Endometrial microvascular endothelial cells (primary cell): ENCODE measurements around the gene MKLN1. TPM values are rescaled to one million over a fixed set of nuclear protein-coding genes. Genes with fewer than 3 reads are reported as not detected.
"Not testable (repeated sequence)": the region's sequence is repeated elsewhere in the genome, so short reads cannot be mapped to it uniquely, and the experiment has no call there.

Source experiments
- in situ Hi-C: cut with HindIII; loops from 2 replicates; pipeline ENCODE4 v1.10.0; 2017; ENCODE audit warnings: low sequenced_read_pairs, low pct_unique_long_range_greater_than_20kb; ENCODE audit errors: inconsistent ontology term
- total RNA-seq: library from RNA; depleted of rRNA; stranded (reverse); fragments of >200 nt; gene quantifications from one replicate; pipeline ENCODE4 v1.2.3, GENCODE V29; 2015; ENCODE audit errors: inconsistent ontology term

Gene MKLN1
- total RNA-seq, 1 donor from 2014 or later = 30.8 TPM

DNA sequence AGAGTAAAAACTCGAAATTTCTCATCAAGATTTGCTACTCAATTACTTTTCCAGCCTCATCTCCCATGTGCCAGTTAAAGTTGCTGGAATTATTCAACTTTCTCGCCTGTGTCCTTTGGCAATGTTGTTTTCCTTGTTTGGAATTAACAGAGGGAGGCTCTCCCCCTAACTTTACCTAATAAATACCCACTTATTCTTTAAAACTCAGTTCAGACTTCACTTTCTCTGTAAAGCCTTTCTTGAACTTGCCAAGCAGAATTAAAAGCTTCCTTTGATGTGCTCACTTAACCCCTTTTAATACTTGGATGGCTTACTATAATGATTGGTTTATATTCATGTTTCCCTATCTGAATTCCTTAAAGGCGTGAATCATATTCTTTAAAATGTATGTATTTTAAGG is 104.1 kb downstream of the MKLN1 start:
- in situ Hi-C loops = no loop called here

DNA sequence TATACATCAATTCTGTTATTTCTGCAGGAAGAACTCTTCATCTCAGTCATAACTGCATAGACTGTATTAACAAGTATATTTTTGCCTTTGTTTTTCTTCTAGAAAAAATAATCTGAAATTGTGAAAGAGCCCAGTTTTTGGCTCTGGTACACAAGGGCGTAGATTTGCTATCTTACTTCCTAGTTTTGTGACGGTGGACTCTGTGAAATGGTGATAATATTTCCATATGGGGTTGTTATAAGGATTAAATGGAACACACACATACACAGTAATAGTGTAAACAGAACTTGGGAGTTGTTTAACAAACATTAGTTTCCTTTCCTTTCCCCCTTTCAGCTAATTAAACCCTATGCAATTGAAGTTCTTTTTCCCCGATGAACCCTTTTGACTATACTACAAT is 108.7 kb downstream of the MKLN1 start:
- in situ Hi-C loops = no loop called here

DNA sequence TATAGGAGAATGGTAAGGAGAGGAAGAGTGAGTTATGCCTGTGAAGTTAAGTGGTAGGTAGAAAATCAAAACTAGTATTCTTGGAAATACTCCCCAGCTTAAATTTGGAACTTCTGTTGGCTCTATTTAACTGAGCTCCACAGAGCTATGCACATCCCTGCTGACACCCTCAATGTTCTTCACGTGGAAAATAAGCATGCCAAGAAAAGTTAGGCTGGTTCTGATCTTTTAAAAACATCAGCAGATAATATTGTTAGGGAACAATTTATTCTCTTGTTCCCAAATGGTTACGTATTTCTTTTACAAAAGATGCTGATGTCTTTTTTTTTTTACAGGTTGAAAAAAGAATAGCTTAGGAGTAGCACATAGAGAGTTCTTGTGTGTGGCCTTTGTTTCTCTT is 111.3 kb downstream of the MKLN1 start:
- in situ Hi-C loops = no loop called here

DNA sequence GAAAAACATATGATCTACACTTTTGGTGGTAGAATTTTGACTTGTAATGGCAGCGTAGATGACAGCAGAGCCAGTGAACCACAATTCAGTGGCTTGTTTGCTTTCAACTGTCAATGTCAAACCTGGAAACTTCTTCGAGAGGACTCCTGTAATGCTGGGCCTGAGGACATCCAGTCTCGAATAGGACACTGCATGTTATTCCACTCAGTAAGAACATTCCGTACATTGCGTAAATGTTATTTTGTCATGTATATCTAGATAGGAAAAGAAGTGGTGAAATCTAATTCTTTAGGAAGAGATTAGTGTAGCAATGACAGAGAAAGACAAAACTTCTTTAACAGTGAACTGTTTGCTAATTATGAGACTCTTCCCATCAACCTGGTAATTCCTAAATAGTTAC is 115.8 kb downstream of the MKLN1 start:
- in situ Hi-C loops = no loop called here

DNA sequence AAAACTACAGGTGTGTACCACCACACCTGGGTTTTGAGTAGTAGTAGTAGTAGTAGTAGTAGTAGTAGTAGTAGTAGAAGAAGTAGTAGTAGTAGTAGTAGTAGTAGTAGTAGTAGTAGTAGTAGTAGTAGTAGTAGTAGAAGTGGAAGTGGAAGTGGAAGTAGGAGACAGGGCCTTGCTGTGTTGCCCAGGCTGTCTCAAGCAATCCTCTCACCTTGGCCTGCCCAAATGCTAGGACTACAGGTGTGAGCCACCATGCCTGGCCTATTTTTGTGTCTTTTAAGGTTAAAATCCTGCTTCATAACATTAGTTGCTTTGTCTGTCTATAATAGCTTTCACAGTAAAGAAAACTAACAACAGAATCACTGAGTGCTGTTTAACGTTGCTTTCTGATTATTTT is 117.0 kb downstream of the MKLN1 start:
- in situ Hi-C loops = no loop called here

DNA sequence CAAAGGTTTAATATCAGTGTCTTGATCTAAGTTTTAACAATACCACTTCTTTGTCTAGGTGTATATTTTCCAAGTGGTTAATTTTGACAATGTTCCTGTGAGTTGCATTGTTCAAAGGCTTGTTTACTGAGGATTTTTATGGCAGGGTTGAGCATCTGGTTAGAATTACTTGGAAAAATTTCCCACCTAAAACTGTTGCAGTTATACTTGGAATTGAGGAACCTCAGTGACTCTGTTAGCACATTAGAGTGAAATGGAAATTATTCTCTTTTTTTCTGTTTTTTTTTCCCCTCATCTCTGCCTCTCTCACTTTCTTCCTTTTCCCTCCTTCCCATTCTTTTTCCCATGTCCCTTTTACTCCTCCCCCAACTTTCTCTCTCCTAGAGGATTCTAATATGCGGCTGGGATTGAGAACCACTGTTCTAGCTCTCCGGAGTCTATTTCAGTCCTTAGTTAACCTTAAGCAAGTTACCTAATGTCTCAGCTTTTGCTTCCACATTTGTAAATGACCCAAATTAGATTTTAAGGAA is 121.8 kb downstream of the MKLN1 start:
- in situ Hi-C loops = no loop called here

DNA sequence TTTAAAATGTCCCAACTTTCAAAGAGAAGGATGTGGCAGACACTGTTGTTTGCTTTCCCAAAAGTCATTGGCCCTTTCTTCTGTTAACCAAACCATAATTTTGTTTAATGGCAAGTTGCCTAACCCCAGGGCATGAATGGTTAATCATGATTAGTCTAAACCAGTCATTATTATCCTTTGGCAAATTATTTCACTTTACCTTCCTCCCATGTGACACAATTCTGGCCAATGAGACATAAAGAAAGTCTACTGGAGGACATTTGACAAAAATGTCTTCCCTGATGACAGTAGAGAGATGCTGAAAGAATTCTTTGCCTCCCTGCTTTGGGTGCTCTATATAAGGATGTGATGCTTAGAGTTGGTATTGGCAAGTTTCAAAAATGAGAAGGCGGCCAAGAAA is 126.8 kb downstream of the MKLN1 start:
- in situ Hi-C loops = no loop called here

DNA sequence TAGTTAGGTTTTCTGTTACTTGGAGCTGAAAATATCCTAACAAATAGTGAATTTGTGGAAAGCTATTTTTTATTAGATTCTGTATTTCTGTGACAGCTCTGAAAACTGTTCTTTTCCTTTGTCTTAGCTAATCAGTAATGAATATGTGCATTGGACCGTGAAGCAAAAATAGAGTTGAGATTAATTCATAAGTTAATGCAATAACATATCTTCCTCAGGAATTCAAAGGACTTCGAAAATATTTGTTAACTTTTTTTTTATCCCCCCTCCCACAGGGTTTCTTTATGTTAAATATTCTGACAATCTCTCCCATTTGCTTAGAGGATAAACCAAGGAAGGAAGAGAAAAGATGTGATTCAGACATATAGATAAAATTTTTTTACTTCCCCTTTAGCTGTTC is 127.3 kb downstream of the MKLN1 start:
- in situ Hi-C loops = no loop called here

DNA sequence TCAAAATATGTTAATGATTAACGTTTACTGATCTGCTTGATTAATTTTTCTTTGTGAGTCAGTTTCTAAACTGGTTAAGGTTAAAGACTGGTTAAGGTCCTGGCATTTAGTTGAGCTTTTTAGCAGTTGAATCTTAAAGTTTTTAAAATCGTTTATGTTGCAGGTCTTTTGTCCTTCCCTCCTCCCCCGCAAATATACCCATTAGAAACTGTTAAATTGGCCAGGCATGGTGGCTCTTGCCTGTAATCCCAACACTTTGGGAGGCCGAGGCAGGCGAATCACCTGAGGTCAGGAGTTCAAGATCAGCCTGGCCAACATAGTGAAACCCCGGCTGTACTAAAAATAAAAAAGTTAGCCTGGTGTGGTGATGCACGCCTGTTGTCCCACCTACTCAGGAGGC is 127.9 kb downstream of the MKLN1 start:
- in situ Hi-C loops = no loop called here

DNA sequence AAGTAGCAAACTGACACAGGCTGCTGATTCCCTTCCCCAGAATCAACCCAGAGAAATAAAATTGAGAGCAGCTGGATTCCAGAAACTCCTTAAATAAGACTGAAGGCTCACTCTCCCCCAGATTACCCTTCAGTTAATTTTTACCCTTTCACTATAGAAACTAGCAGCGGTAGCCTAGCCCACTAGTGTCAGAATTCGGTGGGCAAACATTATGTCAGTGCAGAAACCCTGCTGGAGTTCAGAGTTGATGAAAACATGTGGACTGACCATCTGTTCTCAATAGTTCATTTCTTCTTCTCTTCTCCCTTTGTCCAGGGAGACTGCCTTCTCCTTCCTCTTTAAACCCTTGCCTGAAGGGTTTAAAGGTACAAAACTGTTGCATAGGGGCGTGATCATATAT is 128.7 kb downstream of the MKLN1 start:
- in situ Hi-C loops = no loop called here

DNA sequence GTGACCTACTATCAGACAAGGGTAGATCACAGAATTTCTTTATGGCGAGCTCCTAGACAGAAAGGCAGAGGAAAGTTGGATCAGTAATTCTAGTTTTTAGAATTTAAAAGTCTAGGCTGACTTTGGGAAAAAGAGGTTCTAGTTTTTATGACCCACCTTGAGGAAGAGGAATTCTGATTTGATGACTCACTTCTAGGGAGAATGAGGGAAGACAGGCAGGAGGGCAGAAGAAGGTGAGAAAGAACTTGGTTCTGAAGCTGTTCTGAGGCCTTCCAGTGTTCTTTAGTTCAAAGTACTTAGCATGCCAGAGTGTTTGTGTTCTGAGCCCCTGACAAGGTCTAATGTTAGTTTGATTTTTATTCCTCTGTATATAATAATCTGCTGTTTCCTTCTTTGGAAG is 131.6 kb downstream of the MKLN1 start:
- in situ Hi-C loops = no loop called here

DNA sequence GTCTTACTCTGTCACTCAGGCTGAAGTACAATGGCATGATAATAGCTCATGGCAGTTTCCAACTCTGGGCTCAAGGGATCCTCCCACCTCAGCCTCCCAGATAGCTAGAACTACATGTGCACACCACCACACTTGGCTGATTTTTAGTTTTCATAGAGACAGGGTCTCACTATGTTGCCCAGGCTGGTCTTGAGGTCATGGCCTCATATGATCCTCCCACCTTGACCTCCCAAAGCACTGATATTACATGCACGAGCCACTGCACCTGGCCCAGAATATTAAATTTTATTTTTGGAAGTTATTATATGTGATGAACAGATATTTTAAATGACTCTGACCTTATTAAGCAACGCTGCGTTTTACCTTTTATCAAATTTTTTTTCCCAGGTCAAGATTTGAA is 134.4 kb downstream of the MKLN1 start:
- in situ Hi-C loops = no loop called here

DNA sequence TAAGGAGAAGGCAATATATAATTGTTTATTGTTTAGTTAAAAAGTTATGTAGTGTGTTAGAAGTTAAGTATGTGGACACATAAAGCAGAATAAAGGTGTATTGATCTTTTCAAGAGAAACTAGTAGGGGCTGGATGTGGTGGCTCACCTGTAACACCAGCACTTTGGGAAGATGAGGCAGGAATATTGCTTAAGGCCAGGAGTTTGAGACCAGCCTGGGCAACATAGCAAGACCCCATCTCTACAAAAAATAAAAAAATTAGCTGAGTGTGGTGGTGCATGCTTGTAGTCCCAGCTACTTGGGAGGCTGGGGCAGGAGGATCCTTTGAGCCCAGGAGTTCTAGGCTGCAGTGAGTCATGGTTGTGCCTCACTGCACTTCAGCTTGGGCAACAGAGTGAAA is 135.0 kb downstream of the MKLN1 start:
- in situ Hi-C loops = not testable (repeated sequence)

DNA sequence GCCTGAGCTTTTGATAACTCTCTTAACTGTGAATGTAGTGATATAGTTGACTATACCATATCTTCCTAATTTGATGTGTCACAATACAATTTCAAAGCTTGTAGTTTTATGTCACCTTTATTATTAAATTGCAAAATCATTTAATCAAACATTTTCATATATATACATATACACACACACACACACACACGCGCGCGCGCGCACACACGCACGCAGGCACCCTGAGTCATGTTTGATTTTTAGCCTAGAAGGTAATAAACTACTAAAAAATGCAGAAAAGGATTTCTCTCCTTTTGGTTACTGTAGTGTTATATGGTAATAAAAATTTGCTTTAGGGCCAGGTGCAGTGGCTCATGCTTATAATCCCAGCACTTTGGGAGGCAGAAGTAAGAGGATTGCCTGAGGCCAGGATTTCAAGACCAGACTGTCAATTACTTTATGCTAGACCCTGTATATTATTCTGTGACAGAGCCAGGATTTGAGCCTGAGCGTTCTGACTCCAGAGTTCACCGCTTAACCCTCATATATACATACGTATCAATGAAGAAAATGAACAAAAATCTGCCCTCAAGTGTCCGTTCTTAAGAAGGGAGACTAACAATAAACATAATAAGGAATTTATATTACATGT is 139.2 kb downstream of the MKLN1 start:
- in situ Hi-C loops = no loop called here

DNA sequence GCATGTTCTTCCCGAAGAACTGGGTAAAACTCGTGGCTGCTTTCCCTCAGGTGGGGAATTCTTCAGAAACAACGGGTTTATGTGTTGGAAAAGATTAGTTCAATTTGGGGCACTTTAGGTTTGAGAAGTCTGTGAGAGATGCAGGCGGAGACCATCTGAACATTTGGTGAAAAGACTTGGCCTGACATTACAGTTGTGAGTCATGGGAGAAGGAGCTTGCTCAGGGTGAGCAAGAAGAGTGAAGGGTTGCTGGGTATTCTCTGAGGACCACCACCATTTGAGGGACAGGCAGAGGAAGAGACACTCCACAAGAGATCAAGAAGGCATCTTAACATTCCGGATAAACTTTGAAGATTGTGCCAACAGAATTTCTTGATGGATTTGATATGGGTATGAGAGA is 140.1 kb downstream of the MKLN1 start:
- in situ Hi-C loops = no loop called here

DNA sequence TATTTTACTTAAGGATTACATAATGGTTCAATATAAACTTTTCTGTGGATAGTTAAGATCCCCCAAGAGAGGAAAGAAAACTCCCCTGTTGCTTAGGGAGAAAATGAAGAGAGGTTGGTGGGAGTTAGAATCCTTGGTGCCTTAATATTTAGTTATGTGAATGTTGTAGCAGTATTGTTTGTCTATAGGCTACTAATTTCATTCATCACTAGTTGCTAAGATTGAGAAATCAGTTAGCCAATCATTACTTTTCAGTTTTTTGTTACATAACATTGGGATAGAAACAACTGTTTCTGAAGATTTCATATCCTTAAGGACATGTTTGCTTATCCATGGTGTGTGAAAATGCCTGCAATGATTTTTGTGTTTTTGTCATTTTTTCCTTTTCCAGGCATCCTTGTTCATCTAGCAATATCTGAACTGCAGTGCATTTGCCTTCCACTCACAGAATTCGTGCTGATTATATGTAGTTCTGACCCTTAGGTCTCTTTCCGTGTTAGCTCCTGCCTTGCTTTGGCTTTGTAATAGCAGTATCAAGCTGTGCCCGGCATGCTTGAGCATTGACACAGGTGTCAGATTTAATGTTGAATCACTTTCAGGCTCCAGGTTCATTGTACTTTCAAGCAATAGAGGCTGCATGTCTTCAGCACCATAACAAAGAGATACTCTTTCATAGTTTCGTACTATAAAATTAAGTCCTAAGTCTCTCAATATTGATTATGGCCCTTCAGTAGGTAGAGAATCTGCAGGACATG is 143.8 kb downstream of the MKLN1 start:
- in situ Hi-C loops = no loop called here

DNA sequence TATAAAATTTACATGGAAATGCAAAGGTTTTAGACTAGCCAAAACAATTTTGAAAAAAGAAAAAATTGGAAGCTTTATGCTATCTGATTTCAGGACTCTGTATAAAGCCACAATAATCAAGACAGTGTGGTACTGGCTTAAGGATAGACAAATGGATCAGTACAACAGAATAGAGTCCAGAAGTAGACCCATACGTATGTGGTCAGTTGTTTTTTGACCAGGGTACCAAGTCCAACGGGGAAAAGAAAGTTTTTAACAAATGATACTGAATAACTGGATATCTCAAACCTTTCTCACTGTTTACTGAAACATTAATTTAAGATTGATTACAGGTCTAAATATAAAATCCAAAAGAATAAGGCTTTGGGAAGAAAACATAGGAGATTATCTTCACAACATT is 149.1 kb downstream of the MKLN1 start:
- in situ Hi-C loops = no loop called here

DNA sequence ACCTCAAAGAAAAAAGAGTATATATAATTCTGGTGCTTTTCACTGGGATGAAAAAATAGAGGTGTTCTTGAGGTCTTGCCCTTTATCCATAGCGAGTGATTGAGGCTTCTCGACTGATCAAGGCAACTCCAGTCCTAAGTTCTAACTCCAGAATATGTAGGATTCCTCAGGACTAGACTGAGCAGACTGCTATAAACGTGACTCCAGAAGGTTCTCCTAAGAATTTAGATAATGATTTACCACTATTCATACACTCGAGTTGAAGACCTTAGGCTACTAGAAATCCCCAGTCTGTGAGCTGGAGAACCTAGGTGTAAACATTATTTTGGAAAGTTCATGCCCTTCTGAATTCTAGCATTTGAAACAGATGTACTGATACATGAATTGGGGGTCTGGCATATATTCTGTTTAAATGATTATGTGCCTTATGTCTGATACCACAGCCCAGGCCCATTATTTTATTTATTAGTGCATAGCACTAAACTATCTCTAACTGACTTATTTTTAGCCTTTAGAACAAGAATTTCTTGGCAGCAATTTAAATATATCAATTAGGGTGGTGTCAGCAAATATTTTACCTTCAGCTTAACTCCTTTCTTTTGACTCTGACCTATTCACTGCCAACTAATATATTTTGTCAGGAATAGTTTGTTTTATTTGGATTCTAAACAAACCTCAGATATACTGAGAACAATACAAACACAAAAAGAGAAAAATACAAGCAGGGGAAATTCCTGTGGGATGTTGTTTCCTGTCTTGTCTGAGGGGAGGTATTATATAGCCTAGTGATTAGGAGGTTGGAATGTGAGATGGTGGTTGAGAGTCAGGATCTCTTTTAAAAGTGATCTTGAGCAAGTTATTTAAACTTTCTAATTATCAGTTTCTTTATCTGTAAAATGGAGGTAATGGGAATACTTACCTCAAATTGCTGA is 153.0 kb downstream of the MKLN1 start:
- in situ Hi-C loops = no loop called here

DNA sequence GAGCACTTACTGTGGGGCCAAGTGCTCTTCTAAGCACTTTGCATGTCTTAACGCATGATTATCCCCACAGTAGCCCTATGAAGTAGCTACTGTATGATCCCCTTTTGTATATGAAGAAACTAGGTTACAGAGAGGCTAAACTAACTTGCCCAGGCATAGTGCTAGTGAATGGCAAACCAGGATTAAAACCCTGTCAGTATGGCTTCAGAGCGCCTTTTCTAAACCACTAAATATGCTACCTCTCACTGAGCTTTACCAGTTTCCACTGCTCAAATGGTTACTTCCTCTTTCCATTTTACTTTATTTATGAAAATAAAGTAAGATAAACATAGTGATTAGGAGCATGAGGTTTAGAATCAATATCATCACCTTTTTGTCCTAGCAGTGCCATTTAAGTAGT is 155.1 kb downstream of the MKLN1 start:
- in situ Hi-C loops = no loop called here

DNA sequence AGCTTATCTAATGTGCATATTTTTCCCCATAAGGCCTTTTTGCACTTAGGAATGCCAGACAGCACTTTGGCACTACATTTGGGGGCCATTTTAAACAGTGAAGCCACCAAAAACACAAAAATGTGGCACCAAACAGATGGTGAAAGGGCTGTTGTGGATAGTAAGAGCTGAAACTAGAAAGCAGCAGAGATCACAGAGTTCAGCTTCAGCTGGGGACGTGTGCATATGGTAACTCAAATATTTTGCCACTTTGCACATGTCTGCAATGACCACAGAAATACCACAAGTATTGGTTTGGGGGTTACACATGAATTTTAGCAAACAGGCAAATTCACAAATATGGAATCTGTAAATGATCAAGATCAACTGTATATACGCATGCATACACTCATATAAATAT is 155.9 kb downstream of the MKLN1 start:
- in situ Hi-C loops = no loop called here
